A172 (cell line): ENCODE data around the gene HOXD11. TPM values are rescaled to one million over a fixed set of nuclear protein-coding genes. Genes with fewer than 3 reads are reported as not detected.

Experiments
- DNase-seq: peaks from one replicate; pipeline ENCODE4 v3.0.0-alpha.2; 2015; ENCODE audit warnings: low spot score
- total RNA-seq: library from RNA; depleted of rRNA; stranded (reverse); fragments of >200 nt; shearing (Covaris generic); gene quantifications from 2 replicates; pipeline ENCODE4 v1.2.3, GENCODE V29; 2014

HOXD11 gene
- total RNA-seq, 1 experiment from 2014 or later, result 17.3 TPM

GRCh38 chr2:176148751-176149421 lies 41.8 kb downstream of the HOXD11 start:
- no peak for DNase-seq

- no peak for DNase-seq
Observed at GRCh38 chr2:176149481-176149938, 42.4 kb downstream of the HOXD11 start.

- DNase-seq, result no peak
Observed at GRCh38 chr2:176149939-176150583, 43.0 kb downstream of the HOXD11 start.

GRCh38 chr2:176150584-176151441 lies 43.7 kb downstream of the HOXD11 start:
- DNase-seq, result no peak

- DNase-seq, result no peak
Observed at GRCh38 chr2:176151442-176152287, 44.6 kb downstream of the HOXD11 start, which contains the start of gene HOXD4. TSS of gene HOXD4 (plus strand) at chr2:176151550. CDS start at chr2:176151634, 84 bp downstream.

- DNase-seq, result no peak
Observed at GRCh38 chr2:176152350-176153181, 45.5 kb downstream of the HOXD11 start.

- DNase-seq, result no peak
Observed at GRCh38 chr2:176154576-176155252, 47.6 kb downstream of the HOXD11 start.

- DNase-seq, result no peak
Observed at GRCh38 chr2:176155356-176156044, 48.4 kb downstream of the HOXD11 start.

- no peak for DNase-seq
Observed at GRCh38 chr2:176156301-176156806, 49.3 kb downstream of the HOXD11 start.

- DNase-seq, result no peak
Observed at GRCh38 chr2:176156807-176157498, 49.9 kb downstream of the HOXD11 start, which contains the start of gene HOXD3. TSS of gene HOXD3 (plus strand) at chr2:176157307. CDS start at chr2:176169115, 11,808 bp downstream.

GRCh38 chr2:176157499-176158185 lies 50.6 kb downstream of the HOXD11 start:
- DNase-seq, result no peak

- no peak for DNase-seq
Observed at GRCh38 chr2:176158186-176158591, 51.1 kb downstream of the HOXD11 start.

GRCh38 chr2:176158855-176159662 lies 52.0 kb downstream of the HOXD11 start:
- DNase-seq, result no peak
